Heart left ventricle (tissue), 13 donors: Measurements from ENCODE around the gene EMILIN1.

ENCODE experiments used
- CTCF ChIP-seq, 12 donors: fragments of 200-600 bp; sonication (generic) in 4 of 12; IDR thresholded peaks; one replicate each; pipeline versions ENCODE4 v1.5.0 to v1.8.0; 2018 to 2022; ENCODE audit warnings: antibody characterized with exemption in 12 of 12, mild to moderate bottlenecking in 5 of 12
- POLR2A ChIP-seq, 2 donors: fragments of 450-650 bp; IDR thresholded peaks; one replicate each; pipeline ENCODE4 v1.6.1; 2017; ENCODE audit warnings: antibody characterized with exemption in 2 of 2, mild to moderate bottlenecking in 2 of 2, moderate library complexity in 2 of 2
- donor health status: ischemic (EF 13 %, LVEDD 7.1; RV severe dilation, severe dysfunction).
- donor health status: DM: no; HTN: yes; CAD: no.
- donor health status: DM: no; HTN: no; CAD: no.
- donor health status: ischemic (EF 25% LVEDD 6.9; RV normal size, moderate dysfunction).
- donor health status: ischemic (EF 25% LVEDD 5.7; RV mildly dilated, moderate dysfunction).
- donor health status: ischemic (EF 35%, LVEDD 5.7; RV mildly dilated, moderate dysfunction).
- donor health status: nonischemic (EF 11% LVEDD 7.7; RV severe dilation, severe dysfunction).
- donor health status: DM: yes; HTN: yes; CAD: no.
- donor health status: PGD.
- donor health status: ischemic (EF 29% LVEDD 5.4; RV normal size, mild dysfunction).
- donor health status: nonischemic (EF 23%, LVEDD 6.1; RV moderate dilation, normal function).

GRCh38 chr2:27096748-27097297 lies 18.4 kb downstream of the EMILIN1 start:
- TF ChIP-seq CTCF (IDR thresholded peaks at IDR 0.05) (no peak), POLR2A (IDR thresholded peaks at IDR 0.05) (no peak)
